PFSK-1 (cell line): ENCODE measurements around the gene OR5B3. TPM values are rescaled to one million over a fixed set of nuclear protein-coding genes. Genes with fewer than 3 reads are reported as not detected.

Experiments
- FOXP2 ChIP-seq: optimal IDR thresholded peaks from 2 replicates; pipeline ENCODE3; 2011; ENCODE audit warnings: borderline replicate concordance, control low read depth, inconsistent platforms; ENCODE audit not compliant: insufficient read depth; ENCODE audit errors: extremely low read length, extremely low read depth
- POLR2AphosphoS5 ChIP-seq: IDR thresholded peaks from 2 replicates; pipeline ENCODE4 v1.6.1; 2012; ENCODE audit warnings: low read depth, mild to moderate bottlenecking, control low read depth, low read length, moderate library complexity
- REST ChIP-seq, 2 experiments: IDR thresholded peaks; 2 replicates each; pipeline versions ENCODE4 v1.6.1 to v1.8.0; 2011 to 2012; ENCODE audit warnings: low read depth in 2 of 2, low read length in 2 of 2, control low read depth in 1 of 2, inconsistent platforms in 1 of 2, mild to moderate bottlenecking in 1 of 2, moderate library complexity in 1 of 2; ENCODE audit not compliant: insufficient read depth in 1 of 2
- SIN3A ChIP-seq: IDR thresholded peaks from 2 replicates; pipeline ENCODE4 v1.6.1; 2012; ENCODE audit warnings: mild to moderate bottlenecking, low read length, moderate library complexity, borderline replicate concordance; ENCODE audit not compliant: insufficient read depth
- TAF1 ChIP-seq: IDR thresholded peaks from 2 replicates; pipeline ENCODE4 v1.6.1; 2012; ENCODE audit warnings: low read length, control low read depth, borderline replicate concordance; ENCODE audit not compliant: insufficient read depth
- polyA plus RNA-seq: library from polyadenylated mRNA; unstranded; fragments of >200 nt; gene quantifications from one replicate; pipeline ENCODE4 v1.2.1, GENCODE V29; 2012; ENCODE audit warnings: low read depth, missing spikeins; ENCODE audit not compliant: insufficient read length

The OR5B3 gene
- polyA plus RNA-seq: not detected

GRCh38 chr11:58406774-58407173 is at the start of gene OR5B3:
TSS of gene OR5B3 (minus strand) at chr11:58406874. CDS start at chr11:58403409, 3,465 bp downstream.
- TF ChIP-seq TAF1: no peak
- no peak for TF ChIP-seq FOXP2
- TF ChIP-seq SIN3A: no peak
- no peak for TF ChIP-seq REST (IDR thresholded peaks at IDR 0.05; ENCODE audit: insufficient read depth in 1 of 2, low read depth in 2 of 2, low read length in 2 of 2)
- TF ChIP-seq POLR2AphosphoS5: no peak

DNA sequence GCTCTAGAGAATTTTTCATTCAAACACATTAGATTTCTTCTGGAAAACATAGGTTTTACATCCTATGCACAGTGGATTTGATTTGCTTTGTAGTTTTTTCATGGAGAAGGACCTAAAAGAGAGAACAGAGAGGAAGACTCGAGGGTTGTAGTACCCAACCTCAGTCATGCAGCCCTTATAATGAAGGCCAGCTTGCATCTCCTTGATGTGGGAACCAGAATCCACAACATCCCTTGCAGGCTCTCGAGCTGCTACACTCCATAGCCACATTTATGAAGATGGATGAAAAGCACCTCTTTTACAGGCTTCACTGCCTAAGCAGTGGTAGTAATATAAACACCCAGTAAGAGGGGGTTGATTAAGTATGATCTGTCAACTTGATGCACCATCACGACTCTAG is 44.9 kb upstream of the OR5B3 start:
- no peak for TF ChIP-seq TAF1
- TF ChIP-seq FOXP2: no peak
- no peak for TF ChIP-seq POLR2AphosphoS5
- no peak for TF ChIP-seq SIN3A
- no peak for TF ChIP-seq REST (IDR thresholded peaks at IDR 0.05; ENCODE audit: insufficient read depth in 1 of 2, low read depth in 2 of 2, low read length in 2 of 2)

DNA sequence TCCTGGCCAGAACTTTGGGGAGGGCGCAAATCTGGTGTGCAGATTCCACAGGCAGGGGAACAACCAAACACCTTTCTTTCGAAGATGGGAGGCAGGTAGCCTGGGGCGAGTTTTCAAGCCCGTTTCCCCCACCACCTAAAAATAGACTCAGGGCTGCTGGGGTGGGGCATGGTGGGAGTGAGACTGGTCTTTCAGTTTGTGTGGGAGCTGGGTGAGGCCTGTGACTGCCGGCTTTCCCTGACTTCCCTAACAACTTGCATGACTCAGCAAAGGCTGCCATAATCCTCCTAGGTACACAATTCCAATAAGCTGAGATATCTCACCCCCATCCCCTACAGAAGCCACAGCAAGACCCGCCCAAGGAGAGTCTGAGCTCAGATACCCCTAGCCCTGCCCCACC is 39.6 kb upstream of the OR5B3 start:
- TF ChIP-seq TAF1 (no peak), FOXP2 (no peak), SIN3A (no peak), POLR2AphosphoS5 (no peak), REST (IDR thresholded peaks at IDR 0.05; ENCODE audit: insufficient read depth in 1 of 2, low read depth in 2 of 2, low read length in 2 of 2) (no peak)

DNA sequence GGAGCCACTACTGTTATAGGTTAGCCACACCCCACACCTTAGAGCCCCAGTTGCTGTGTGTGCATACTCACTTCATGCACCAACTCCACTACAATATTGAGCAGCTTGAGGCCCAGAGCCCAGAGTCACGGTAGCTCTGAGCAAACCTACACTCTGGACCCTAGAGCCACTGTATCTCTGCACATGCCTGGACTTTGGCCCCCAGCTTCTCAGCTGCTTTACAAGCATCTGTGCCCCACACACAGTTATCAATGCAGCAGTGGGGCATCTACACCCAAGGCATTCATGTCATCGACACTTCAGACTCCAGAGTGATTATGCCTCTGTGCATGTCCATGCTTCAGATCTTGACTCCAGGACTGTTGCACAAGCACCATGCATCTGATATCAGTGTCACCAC is 37.6 kb upstream of the OR5B3 start:
- TF ChIP-seq POLR2AphosphoS5 (no peak), SIN3A (no peak), FOXP2 (no peak), TAF1 (no peak), REST (IDR thresholded peaks at IDR 0.05; ENCODE audit: insufficient read depth in 1 of 2, low read depth in 2 of 2, low read length in 2 of 2) (no peak)

DNA sequence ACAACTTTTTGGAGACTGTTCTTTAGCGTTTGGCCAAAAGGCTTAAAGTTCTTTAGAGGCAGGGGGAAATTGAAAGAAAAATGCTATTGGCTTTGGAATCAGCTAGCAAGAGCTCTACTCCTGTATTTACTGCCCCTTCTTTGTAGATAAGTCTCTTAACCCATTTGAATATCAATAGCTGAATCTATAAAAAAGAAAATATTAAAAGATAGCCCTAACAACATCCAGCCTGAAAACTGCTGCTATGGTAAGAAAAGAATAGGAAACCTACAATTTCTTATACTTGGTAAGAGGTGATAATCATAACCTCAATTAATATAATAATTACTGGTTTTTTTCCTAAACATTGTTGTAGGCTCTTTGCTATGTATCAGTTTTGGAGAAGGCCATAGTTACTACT is 35.5 kb upstream of the OR5B3 start, which contains the start of gene OR5B12:
Gene OR5B12 (minus strand): TSS at position 101 of the 400 bp plus-strand sequence. CDS start 2,085 bp downstream, outside the sequence.
- no peak for TF ChIP-seq SIN3A
- TF ChIP-seq REST (IDR thresholded peaks at IDR 0.05; ENCODE audit: insufficient read depth in 1 of 2, low read depth in 2 of 2, low read length in 2 of 2): no peak
- TF ChIP-seq POLR2AphosphoS5: no peak
- no peak for TF ChIP-seq TAF1
- no peak for TF ChIP-seq FOXP2
